Esophagus muscularis mucosa (tissue), 4 donors: ENCODE data around the gene OR4D5. TPM values are rescaled to one million over a fixed set of nuclear protein-coding genes. Genes with fewer than 3 reads are reported as not detected.

Experiments
- DNase-seq: peaks from one replicate; pipeline ENCODE4 v3.0.0-alpha.2; 2017; ENCODE audit errors: extremely low spot score
- H3K27ac ChIP-seq, 4 donors: fragments of 200-600 bp; sonication (generic); replicated peaks in 1 of 4; 1 replicate in 3 of 4; 2 replicates in 1 of 4; pipeline ENCODE4 v1.5.1; 2016 to 2019; ENCODE audit warnings: mild to moderate bottlenecking in 1 of 4
- H3K27me3 ChIP-seq, 4 donors: fragments of 200-600 bp; sonication (generic); one replicate each; pipeline versions ENCODE4 v1.5.1 to v1.6.0; 2016 to 2019
- H3K36me3 ChIP-seq, 4 donors: fragments of 200-600 bp; sonication (generic); one replicate each; pipeline ENCODE4 v1.5.1; 2016 to 2019
- H3K4me1 ChIP-seq, 4 donors: fragments of 200-600 bp; sonication (generic); one replicate each; pipeline ENCODE4 v1.5.1; 2016 to 2019
- H3K4me3 ChIP-seq, 4 donors: fragments of 200-600 bp; sonication (generic); 1 replicate in 2 of 4; 2 replicates in 2 of 4; pipeline ENCODE4 v1.5.1; 2016 to 2019; ENCODE audit warnings: mild to moderate bottlenecking in 4 of 4, moderate library complexity in 1 of 4
- H3K9me3 ChIP-seq, 4 donors: fragments of 200-600 bp; sonication (generic); 1 replicate in 3 of 4; 2 replicates in 1 of 4; pipeline ENCODE4 v1.5.1; 2016 to 2019
- EP300 ChIP-seq: sonication (generic); formaldehyde crosslinking; IDR thresholded peaks from one replicate; pipeline ENCODE4 v1.6.1; 2017; ENCODE audit warnings: antibody characterized with exemption
- POLR2A ChIP-seq: fragments of 450-650 bp; IDR thresholded peaks from one replicate; pipeline ENCODE4 v1.6.1; 2017; ENCODE audit warnings: antibody characterized with exemption, moderate library complexity, mild to moderate bottlenecking, low read depth
- POLR2AphosphoS5 ChIP-seq, 2 donors: sonication (generic); formaldehyde crosslinking; IDR thresholded peaks; one replicate each; pipeline ENCODE4 v1.6.1; 2017; ENCODE audit warnings: antibody characterized with exemption in 2 of 2
- WGBS: methylation state at CpG from one replicate; pipeline ENCODE4 v1.1.5; 2018; 5-methylcytosine and 5-hydroxymethylcytosine counted together
- intact Hi-C: fragments of 100-400 bp; cut with DNase I; formaldehyde crosslinking; loops from one replicate; pipeline ENCODE4 v1.15.1; 2023
- total RNA-seq, 4 donors: library from RNA; depleted of rRNA; stranded (reverse); fragments of >200 nt; gene quantifications; one replicate each; pipeline versions ENCODE4 v1.1.0 to v1.2.1, GENCODE V29; 2016
- TF ChIP-seq, protein P1 (sequence below), 3 experiments: fragments of 200-600 bp in 2 of 3; fragments of 450-650 bp in 1 of 3; sonication (generic) in 2 of 3; IDR thresholded peaks; one replicate each; pipeline ENCODE4 v1.5.1; 2017 to 2019; ENCODE audit warnings: antibody characterized with exemption in 3 of 3, mild to moderate bottlenecking in 2 of 3, moderate library complexity in 1 of 3

OR4D5 gene
- total RNA-seq, 4 donors from 2014 or later, result not detected

- TF ChIP-seq, protein P1, sequence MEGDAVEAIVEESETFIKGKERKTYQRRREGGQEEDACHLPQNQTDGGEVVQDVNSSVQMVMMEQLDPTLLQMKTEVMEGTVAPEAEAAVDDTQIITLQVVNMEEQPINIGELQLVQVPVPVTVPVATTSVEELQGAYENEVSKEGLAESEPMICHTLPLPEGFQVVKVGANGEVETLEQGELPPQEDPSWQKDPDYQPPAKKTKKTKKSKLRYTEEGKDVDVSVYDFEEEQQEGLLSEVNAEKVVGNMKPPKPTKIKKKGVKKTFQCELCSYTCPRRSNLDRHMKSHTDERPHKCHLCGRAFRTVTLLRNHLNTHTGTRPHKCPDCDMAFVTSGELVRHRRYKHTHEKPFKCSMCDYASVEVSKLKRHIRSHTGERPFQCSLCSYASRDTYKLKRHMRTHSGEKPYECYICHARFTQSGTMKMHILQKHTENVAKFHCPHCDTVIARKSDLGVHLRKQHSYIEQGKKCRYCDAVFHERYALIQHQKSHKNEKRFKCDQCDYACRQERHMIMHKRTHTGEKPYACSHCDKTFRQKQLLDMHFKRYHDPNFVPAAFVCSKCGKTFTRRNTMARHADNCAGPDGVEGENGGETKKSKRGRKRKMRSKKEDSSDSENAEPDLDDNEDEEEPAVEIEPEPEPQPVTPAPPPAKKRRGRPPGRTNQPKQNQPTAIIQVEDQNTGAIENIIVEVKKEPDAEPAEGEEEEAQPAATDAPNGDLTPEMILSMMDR (IDR thresholded peaks at IDR 0.05), result no peak
- no peaks in the 10 kb centered on the region for H3K9me3 ChIP-seq
- no peaks in the 10 kb centered on the region for H3K4me1 ChIP-seq
- H3K27ac ChIP-seq, result no peak overlapping the region
- intact Hi-C loops, result no loop called here
- no peaks in the 10 kb centered on the region for H3K27me3 ChIP-seq
- WGBS, result 72% methylated on average over 3 of the region's 3 CpGs
- DNase-seq, result no peak
- no peak overlapping the region for H3K4me3 ChIP-seq
- no peaks in the 10 kb centered on the region for H3K36me3 ChIP-seq
Measured at GRCh38 chr11:123904932-123905331, 34.5 kb upstream of the OR4D5 start.

GRCh38 chr11:123905826-123906225, 33.6 kb upstream of the OR4D5 start:
- no peaks in the 10 kb centered on the region for H3K27me3 ChIP-seq
- no peak for DNase-seq
- no peak overlapping the region for H3K4me3 ChIP-seq
- no peaks in the 10 kb centered on the region for H3K36me3 ChIP-seq
- WGBS, result 70% methylated on average over 3 of the region's 3 CpGs
- H3K9me3 ChIP-seq, result no peaks in the 10 kb centered on the region
- H3K4me1 ChIP-seq, result no peaks in the 10 kb centered on the region
- intact Hi-C loops, result no loop called here
- no peak overlapping the region for H3K27ac ChIP-seq
- TF ChIP-seq, protein P1 (IDR thresholded peaks at IDR 0.05), result no peak
- TF ChIP-seq POLR2AphosphoS5 (IDR thresholded peaks at IDR 0.05) (no peak), POLR2A (no peak), EP300 (no peak)

GRCh38 chr11:123920943-123921342, 18.5 kb upstream of the OR4D5 start:
- Histone ChIP-seq H3K9me3 (no peaks in the 10 kb centered on the region), H3K27ac (no peak overlapping the region), H3K4me3 (no peak overlapping the region), H3K27me3 (no peaks in the 10 kb centered on the region), H3K36me3 (no peaks in the 10 kb centered on the region), H3K4me1 (no peaks in the 10 kb centered on the region)
- TF ChIP-seq, protein P1 (IDR thresholded peaks at IDR 0.05), result no peak
- TF ChIP-seq EP300 (no peak), POLR2A (no peak), POLR2AphosphoS5 (IDR thresholded peaks at IDR 0.05) (no peak)
- DNase-seq, result no peak
- WGBS, result 75% methylated on average over 3 of the region's 3 CpGs
- intact Hi-C loops, result no loop called here

- DNase-seq, result no peak
- intact Hi-C loops, result no loop called here
- TF ChIP-seq EP300, result no peak
- Histone ChIP-seq H3K27me3 (no peaks in the 10 kb centered on the region), H3K36me3 (no peaks in the 10 kb centered on the region), H3K27ac (no peak overlapping the region), H3K9me3 (no peaks in the 10 kb centered on the region), H3K4me3 (no peak overlapping the region), H3K4me1 (no peaks in the 10 kb centered on the region)
- 70% methylated on average over 1 of the region's 1 CpG for WGBS
Measured at GRCh38 chr11:123924027-123924426, 15.4 kb upstream of the OR4D5 start.

GRCh38 chr11:123942413-123942812, 3.0 kb downstream of the OR4D5 start:
- Histone ChIP-seq H3K9me3 (no peaks in the 10 kb centered on the region), H3K36me3 (no peaks in the 10 kb centered on the region), H3K27ac (no peak overlapping the region), H3K27me3 (no peaks in the 10 kb centered on the region), H3K4me1 (no peaks in the 10 kb centered on the region), H3K4me3 (no peak overlapping the region)
- no peak for TF ChIP-seq POLR2AphosphoS5 (IDR thresholded peaks at IDR 0.05)
- 84% methylated on average over 4 of the region's 4 CpGs for WGBS
- DNase-seq, result no peak
- intact Hi-C loops, result no loop called here

- TF ChIP-seq POLR2AphosphoS5 (IDR thresholded peaks at IDR 0.05), result no peak
- TF ChIP-seq POLR2A, result no peak
- TF ChIP-seq, protein P1 (IDR thresholded peaks at IDR 0.05), result no peak
- TF ChIP-seq EP300, result no peak
- no peak for DNase-seq
- Histone ChIP-seq H3K36me3 (no peaks in the 10 kb centered on the region), H3K9me3 (no peaks in the 10 kb centered on the region), H3K4me1 (no peaks in the 10 kb centered on the region), H3K27ac (no peak within 1 kb of the TSS), H3K4me3 (no peak within 1 kb of the TSS), H3K27me3 (no peaks in the 10 kb centered on the region)
- WGBS, result 90% methylated on average over 3 of the region's 3 CpGs
- intact Hi-C loops, result no loop called here
Measured at GRCh38 chr11:123943738-123944137, 4.3 kb downstream of the OR4D5 start, which contains the start of gene OR6T1. TSS of gene OR6T1 (minus strand) at chr11:123943838. CDS start at chr11:123943838, 0 bp downstream.
